Subcutaneous abdominal adipose tissue (tissue), 5 donors: ENCODE results near the gene VAT1.
"Not testable (repeated sequence)": the region's sequence is repeated elsewhere in the genome, so short reads cannot be mapped to it uniquely, and the experiment has no call there.

Experiments used
- H3K27ac ChIP-seq: one replicate; pipeline ENCODE4 v1.7.0; 2013; ENCODE audit warnings: low read depth, mild to moderate bottlenecking, inconsistent platforms, low read length, moderate library complexity
- H3K27me3 ChIP-seq, 5 donors: one replicate each; pipeline ENCODE4 v1.7.0; 2013; ENCODE audit warnings: low read length in 5 of 5, inconsistent platforms in 1 of 5; ENCODE audit not compliant: control insufficient read depth in 5 of 5, insufficient read depth in 4 of 5
- H3K36me3 ChIP-seq, 5 donors: one replicate each; pipeline ENCODE4 v1.7.0; 2013; ENCODE audit warnings: low read length in 5 of 5; ENCODE audit not compliant: control insufficient read depth in 5 of 5, insufficient read depth in 5 of 5
- H3K4me1 ChIP-seq, 5 donors: one replicate each; pipeline ENCODE4 v1.7.0; 2013; ENCODE audit warnings: low read length in 5 of 5, mild to moderate bottlenecking in 3 of 5, moderate library complexity in 1 of 5; ENCODE audit not compliant: control insufficient read depth in 5 of 5, insufficient read depth in 5 of 5
- H3K4me3 ChIP-seq, 5 donors: one replicate each; pipeline ENCODE4 v1.7.0; 2013; ENCODE audit warnings: low read length in 5 of 5, low read depth in 1 of 5
- H3K9ac ChIP-seq, 5 donors: one replicate each; pipeline ENCODE4 v1.7.0; 2013; ENCODE audit warnings: low read length in 5 of 5, mild to moderate bottlenecking in 4 of 5, moderate library complexity in 3 of 5
- H3K9me3 ChIP-seq, 5 donors: one replicate each; pipeline ENCODE4 v1.7.0; 2013; ENCODE audit warnings: low read length in 5 of 5; ENCODE audit not compliant: control insufficient read depth in 5 of 5
- donor health status: healthy.
- donor health status: healthy.
- donor health status: healthy.
- donor health status: healthy.
- donor health status: healthy.

VAT1 gene

GRCh38 chr17:43021741-43022512 is at the start of gene VAT1:
Gene VAT1, minus strand, starts transcription at chr17:43022385. Its CDS starts 63 bp downstream, at chr17:43022322.
- Histone ChIP-seq H3K36me3 (peaks cover 0 to 20% (median 13%) of the 10 kb centered on the region in 5 donors), H3K27ac (peak within 1 kb of the TSS; percentile 89), H3K4me3 (peak within 1 kb of the TSS; percentile 84 to 100 (median 97)), H3K4me1 (peaks cover 5 to 59% (median 47%) of the 10 kb centered on the region in 5 donors), H3K27me3 (no peaks in the 10 kb centered on the region), H3K9me3 (no peaks in the 10 kb centered on the region), H3K9ac (peak within 1 kb of the TSS; percentile 38 to 91 (median 88))

GRCh38 chr17:43070872-43071271 is 48.7 kb upstream of the VAT1 start:
- H3K27ac ChIP-seq, result no peak overlapping the region
- H3K36me3 ChIP-seq, result peaks cover 0 to 4% (median 0%) of the 10 kb centered on the region in 5 donors
- no peak overlapping the region for H3K4me3 ChIP-seq
- no peak overlapping the region for H3K9ac ChIP-seq
- peaks cover 0 to 17% (median 0%) of the 10 kb centered on the region in 5 donors for H3K4me1 ChIP-seq
- H3K9me3 ChIP-seq, result no peaks in the 10 kb centered on the region
- H3K27me3 ChIP-seq, result no peaks in the 10 kb centered on the region

- Histone ChIP-seq H3K4me1 (peaks cover 0 to 17% (median 0%) of the 10 kb centered on the region in 5 donors), H3K4me3 (no peak overlapping the region), H3K9ac (no peak overlapping the region), H3K36me3 (peaks cover 0 to 4% (median 0%) of the 10 kb centered on the region in 5 donors), H3K27ac (no peak overlapping the region), H3K27me3 (no peaks in the 10 kb centered on the region), H3K9me3 (no peaks in the 10 kb centered on the region)
Measured at GRCh38 chr17:43070257-43070656, 48.1 kb upstream of the VAT1 start.

- peaks cover 0 to 17% (median 0%) of the 10 kb centered on the region in 5 donors for H3K4me1 ChIP-seq
- peaks cover 0 to 4% (median 0%) of the 10 kb centered on the region in 5 donors for H3K36me3 ChIP-seq
- H3K9ac ChIP-seq, result no peak overlapping the region
- H3K9me3 ChIP-seq, result no peaks in the 10 kb centered on the region
- H3K27me3 ChIP-seq, result no peaks in the 10 kb centered on the region
- no peak overlapping the region for H3K27ac ChIP-seq
- H3K4me3 ChIP-seq, result no peak overlapping the region
Measured at GRCh38 chr17:43069368-43069898, 47.2 kb upstream of the VAT1 start.

- no peaks in the 10 kb centered on the region for H3K9me3 ChIP-seq
- peaks cover 0 to 4% (median 0%) of the 10 kb centered on the region in 5 donors for H3K36me3 ChIP-seq
- no peak overlapping the region for H3K4me3 ChIP-seq
- H3K27me3 ChIP-seq, result no peaks in the 10 kb centered on the region
- H3K4me1 ChIP-seq, result peaks cover 0 to 17% (median 0%) of the 10 kb centered on the region in 5 donors
- H3K27ac ChIP-seq, result no peak overlapping the region
- no peak overlapping the region for H3K9ac ChIP-seq
Measured at GRCh38 chr17:43068570-43069367, 46.6 kb upstream of the VAT1 start.

- Histone ChIP-seq H3K4me1 (no peaks in the 10 kb centered on the region), H3K27ac (no peak overlapping the region), H3K27me3 (no peaks in the 10 kb centered on the region), H3K36me3 (peaks cover 0 to 7% (median 2%) of the 10 kb centered on the region in 5 donors), H3K9ac (no peak overlapping the region), H3K9me3 (no peaks in the 10 kb centered on the region), H3K4me3 (no peak overlapping the region)
Measured at GRCh38 chr17:43062984-43063638, 40.9 kb upstream of the VAT1 start.

GRCh38 chr17:43056051-43056450 is 33.9 kb upstream of the VAT1 start:
- Histone ChIP-seq H3K4me1 (no peaks in the 10 kb centered on the region), H3K27me3 (no peaks in the 10 kb centered on the region), H3K4me3 (no peak overlapping the region), H3K36me3 (peaks cover 0 to 13% (median 6%) of the 10 kb centered on the region in 5 donors), H3K9me3 (no peaks in the 10 kb centered on the region), H3K9ac (no peak overlapping the region), H3K27ac (no peak overlapping the region)

GRCh38 chr17:43053008-43053407 is 30.8 kb upstream of the VAT1 start:
- not testable (repeated sequence) for H3K27me3 ChIP-seq, H3K27ac ChIP-seq, H3K4me1 ChIP-seq, H3K9ac ChIP-seq, H3K9me3 ChIP-seq, H3K4me3 ChIP-seq
- H3K36me3 ChIP-seq, result peaks cover 0 to 13% (median 6%) of the 10 kb centered on the region in 5 donors

- Histone ChIP-seq H3K4me3 (no peak overlapping the region), H3K36me3 (peaks cover 0 to 13% (median 6%) of the 10 kb centered on the region in 5 donors), H3K9me3 (no peaks in the 10 kb centered on the region), H3K27ac (no peak overlapping the region), H3K4me1 (no peaks in the 10 kb centered on the region), H3K9ac (no peak overlapping the region), H3K27me3 (no peaks in the 10 kb centered on the region)
Measured at GRCh38 chr17:43051969-43052368, 29.8 kb upstream of the VAT1 start.
